ENCODE results near the gene UIMC1. TPM values are rescaled to one million over a fixed set of nuclear protein-coding genes. Genes with fewer than 3 reads are reported as not detected.

Gene UIMC1
- total RNA-seq, 1 experiment from 2014 or later, result 38.4 TPM

DNA sequence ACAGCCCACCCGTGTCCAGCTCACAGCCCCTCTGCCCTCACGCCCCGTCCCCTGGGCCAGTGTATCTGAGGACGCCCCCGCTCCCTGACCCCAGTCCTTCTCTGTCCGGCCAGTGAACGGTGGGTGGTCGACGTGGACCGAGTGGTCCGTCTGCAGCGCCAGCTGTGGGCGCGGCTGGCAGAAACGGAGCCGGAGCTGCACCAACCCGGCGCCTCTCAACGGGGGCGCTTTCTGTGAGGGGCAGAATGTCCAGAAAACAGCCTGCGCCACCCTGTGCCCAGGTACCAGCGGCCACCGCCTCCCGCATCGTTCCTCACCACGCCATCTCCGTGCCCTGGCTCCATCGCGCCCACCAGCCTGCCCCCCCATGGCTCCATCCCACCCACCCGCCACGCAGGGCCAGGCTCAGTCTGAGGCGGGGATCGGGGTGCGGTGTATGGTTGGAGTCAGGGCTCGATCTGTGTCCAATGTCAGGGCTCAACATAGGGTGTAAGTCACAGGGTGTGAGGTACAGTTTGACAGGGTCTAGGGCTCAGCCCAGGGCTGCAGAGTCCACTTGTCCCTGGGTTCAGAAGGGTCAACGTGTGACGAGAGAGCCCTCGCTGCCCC lies 137.0 kb downstream of the UIMC1 start:
- Histone ChIP-seq H3K27ac (ENCODE audit: low read depth, low read length) (no peak overlapping the region), H3K9ac (ENCODE audit: low read length) (no peak overlapping the region), H3K4me2 (ENCODE audit: low read length) (no peak overlapping the region), H3K9me3 (ENCODE audit: control insufficient read depth in 1 of 2, insufficient read depth in 1 of 2, low read depth in 1 of 2, low read length in 2 of 2) (no peaks in the 10 kb centered on the region), H3K9me2 (ENCODE audit: insufficient read depth) (no peaks in the 10 kb centered on the region), H3K4me1 (ENCODE audit: control insufficient read depth in 1 of 2, insufficient read depth in 2 of 2, low read length in 2 of 2) (no peaks in the 10 kb centered on the region), H4K20me1 (ENCODE audit: insufficient read depth) (no peaks in the 10 kb centered on the region), H2AFZ (ENCODE audit: low read depth, low read length, poor library complexity, severe bottlenecking) (no peak overlapping the region), H3K36me3 (ENCODE audit: control insufficient read depth in 1 of 2, insufficient read depth in 2 of 2, low read length in 2 of 2) (no peaks in the 10 kb centered on the region), H3K79me2 (ENCODE audit: insufficient read depth, low read length) (no peaks in the 10 kb centered on the region), H3K4me3 (replicated peaks in 1 of 2; ENCODE audit: low read depth in 1 of 2, low read length in 2 of 2) (no peak overlapping the region), H3K27me3 (ENCODE audit: insufficient read depth, low read length) (no peaks in the 10 kb centered on the region)
- ATAC-seq (peak; percentile 54; the same call in 1 of the 2 replicates), DNase-seq (ENCODE audit: low read depth, low spot score) (no peak)
- no TSS peak for BruUV-seq (replicated peaks)
- CTCF ChIA-PET, result interaction anchor here (0.9 to 1.0 kb wide), 2 partner anchors 10 to 209 kb away, joined by 3 read pairs; no protein-coding TSS in a partner anchor
- intact Hi-C loops (cut with micrococcal nuclease), result no loop called here
- RAD21 ChIA-PET (ENCODE audit: low non-redundant PET in 1 of 2, low total read pairs in 2 of 2, uncharacterized antibody in 2 of 2, unreplicated experiment in 2 of 2), result no interaction called here
- TF ChIP-seq TCF7L2 (IDR thresholded peaks at IDR 0.05; ENCODE audit: borderline replicate concordance, extremely low read depth, insufficient read depth, insufficient read length) (no peak), EZH2 (IDR thresholded peaks at IDR 0.05) (no peak), RAD21 (IDR thresholded peaks at IDR 0.05; ENCODE audit: low read depth) (no peak), ZFX (IDR thresholded peaks at IDR 0.05) (no peak), CEBPB (IDR thresholded peaks at IDR 0.05; ENCODE audit: low read depth) (no peak)
- POLR2A ChIA-PET, result no interaction called here

DNA sequence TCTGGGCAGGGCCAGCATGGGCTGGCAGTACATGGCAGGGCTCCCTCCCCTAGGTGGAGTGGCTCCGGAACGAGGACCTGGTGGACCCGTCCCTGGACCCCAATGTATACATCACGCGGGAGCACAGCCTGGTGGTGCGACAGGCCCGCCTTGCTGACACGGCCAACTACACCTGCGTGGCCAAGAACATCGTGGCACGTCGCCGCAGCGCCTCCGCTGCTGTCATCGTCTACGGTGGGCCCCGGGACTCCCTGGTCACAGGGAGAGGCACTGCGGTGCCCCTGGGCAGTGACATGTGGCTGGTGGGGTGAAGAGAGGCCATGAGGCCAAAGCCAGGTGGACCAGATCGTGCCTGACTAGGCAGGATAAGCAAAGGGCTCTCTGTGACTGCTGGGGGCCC lies 137.8 kb downstream of the UIMC1 start:
- ChIA-PET CTCF (no interaction called here), RAD21 (ENCODE audit: low non-redundant PET in 1 of 2, low total read pairs in 2 of 2, uncharacterized antibody in 2 of 2, unreplicated experiment in 2 of 2) (no interaction called here), POLR2A (no interaction called here)
- Histone ChIP-seq H3K79me2 (ENCODE audit: insufficient read depth, low read length) (no peaks in the 10 kb centered on the region), H3K9ac (ENCODE audit: low read length) (no peak overlapping the region), H3K4me1 (ENCODE audit: control insufficient read depth in 1 of 2, insufficient read depth in 2 of 2, low read length in 2 of 2) (no peaks in the 10 kb centered on the region), H3K4me3 (replicated peaks in 1 of 2; ENCODE audit: low read depth in 1 of 2, low read length in 2 of 2) (no peak overlapping the region), H3K9me2 (ENCODE audit: insufficient read depth) (no peaks in the 10 kb centered on the region), H3K4me2 (ENCODE audit: low read length) (no peak overlapping the region), H2AFZ (ENCODE audit: low read depth, low read length, poor library complexity, severe bottlenecking) (no peak overlapping the region), H3K27me3 (ENCODE audit: insufficient read depth, low read length) (no peaks in the 10 kb centered on the region), H3K9me3 (ENCODE audit: control insufficient read depth in 1 of 2, insufficient read depth in 1 of 2, low read depth in 1 of 2, low read length in 2 of 2) (no peaks in the 10 kb centered on the region), H4K20me1 (ENCODE audit: insufficient read depth) (no peaks in the 10 kb centered on the region), H3K36me3 (ENCODE audit: control insufficient read depth in 1 of 2, insufficient read depth in 2 of 2, low read length in 2 of 2) (no peaks in the 10 kb centered on the region), H3K27ac (ENCODE audit: low read depth, low read length) (no peak overlapping the region)
- intact Hi-C loops (cut with micrococcal nuclease), result no loop called here
- ATAC-seq, result no peak
- DNase-seq (ENCODE audit: low read depth, low spot score), result no peak
- BruUV-seq (replicated peaks), result no TSS peak
- TF ChIP-seq, protein P1, sequence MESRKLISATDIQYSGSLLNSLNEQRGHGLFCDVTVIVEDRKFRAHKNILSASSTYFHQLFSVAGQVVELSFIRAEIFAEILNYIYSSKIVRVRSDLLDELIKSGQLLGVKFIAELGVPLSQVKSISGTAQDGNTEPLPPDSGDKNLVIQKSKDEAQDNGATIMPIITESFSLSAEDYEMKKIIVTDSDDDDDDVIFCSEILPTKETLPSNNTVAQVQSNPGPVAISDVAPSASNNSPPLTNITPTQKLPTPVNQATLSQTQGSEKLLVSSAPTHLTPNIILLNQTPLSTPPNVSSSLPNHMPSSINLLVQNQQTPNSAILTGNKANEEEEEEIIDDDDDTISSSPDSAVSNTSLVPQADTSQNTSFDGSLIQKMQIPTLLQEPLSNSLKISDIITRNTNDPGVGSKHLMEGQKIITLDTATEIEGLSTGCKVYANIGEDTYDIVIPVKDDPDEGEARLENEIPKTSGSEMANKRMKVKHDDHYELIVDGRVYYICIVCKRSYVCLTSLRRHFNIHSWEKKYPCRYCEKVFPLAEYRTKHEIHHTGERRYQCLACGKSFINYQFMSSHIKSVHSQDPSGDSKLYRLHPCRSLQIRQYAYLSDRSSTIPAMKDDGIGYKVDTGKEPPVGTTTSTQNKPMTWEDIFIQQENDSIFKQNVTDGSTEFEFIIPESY (IDR thresholded peaks at IDR 0.05; ENCODE audit: extremely low read depth, insufficient replicate concordance, low read length), result no peak
- TF ChIP-seq, protein P2, sequence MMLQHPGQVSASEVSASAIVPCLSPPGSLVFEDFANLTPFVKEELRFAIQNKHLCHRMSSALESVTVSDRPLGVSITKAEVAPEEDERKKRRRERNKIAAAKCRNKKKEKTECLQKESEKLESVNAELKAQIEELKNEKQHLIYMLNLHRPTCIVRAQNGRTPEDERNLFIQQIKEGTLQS (IDR thresholded peaks at IDR 0.05), result no peak
- TF ChIP-seq EZH2phosphoT487 (IDR thresholded peaks at IDR 0.05; ENCODE audit: borderline replicate concordance) (no peak), FOSL1 (IDR thresholded peaks at IDR 0.05; ENCODE audit: low read depth) (no peak), POLR2AphosphoS5 (IDR thresholded peaks at IDR 0.05; ENCODE audit: low read depth, low read length) (no peak), TCF7L2 (IDR thresholded peaks at IDR 0.05; ENCODE audit: borderline replicate concordance, extremely low read depth, insufficient read depth, insufficient read length) (no peak), SIN3A (IDR thresholded peaks at IDR 0.05; ENCODE audit: low read depth) (no peak), SRF (IDR thresholded peaks at IDR 0.05; ENCODE audit: low read depth) (no peak), RAD21 (IDR thresholded peaks at IDR 0.05; ENCODE audit: low read depth) (no peak), JUND (IDR thresholded peaks at IDR 0.05) (no peak), EZH2 (IDR thresholded peaks at IDR 0.05) (no peak), SP1 (IDR thresholded peaks at IDR 0.05; ENCODE audit: low read depth) (no peak), ZNF274 (IDR thresholded peaks at IDR 0.05; ENCODE audit: low read depth, low read length) (no peak), CTCF (IDR thresholded peaks at IDR 0.05 in 2 of 3, conservative IDR thresholded peaks at IDR 0.05 in 1 of 3; ENCODE audit: borderline replicate concordance in 1 of 3, insufficient read depth in 1 of 3, low read depth in 2 of 3, low read length in 2 of 3) (no peak), EGR1 (IDR thresholded peaks at IDR 0.05; ENCODE audit: low read depth) (no peak), ELF1 (IDR thresholded peaks at IDR 0.05; ENCODE audit: borderline replicate concordance, low read depth) (no peak)

Measured in HCT116 (cell line).